GM21390 (cell line): ENCODE results near the gene PTER.

ENCODE experiments used
- ATAC-seq: cut with Tn5 transposase; IDR thresholded peaks from one replicate; pipeline ENCODE4 v1.9.1; 2021; ENCODE audit not compliant: unreplicated experiment

PTER gene

DNA sequence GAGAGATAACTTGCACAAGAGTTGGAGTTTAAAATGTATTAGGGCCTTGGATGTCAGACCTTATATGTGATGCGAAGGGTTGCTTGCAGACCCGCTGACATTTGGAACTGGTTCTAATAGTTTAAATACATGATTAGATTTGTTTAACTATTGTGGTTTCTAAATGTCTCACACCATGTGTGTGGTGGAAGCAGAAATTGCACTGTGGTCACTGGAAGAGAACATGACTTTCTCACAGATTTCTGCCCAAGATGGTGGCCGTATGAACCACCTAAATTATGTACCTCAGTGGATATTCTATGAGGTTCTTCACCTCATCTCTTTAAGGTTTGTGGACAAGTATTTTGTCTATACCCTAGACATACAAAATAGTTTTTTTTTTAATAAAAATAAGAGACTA lies 93.0 kb downstream of the PTER start:
- ATAC-seq = no peak

DNA sequence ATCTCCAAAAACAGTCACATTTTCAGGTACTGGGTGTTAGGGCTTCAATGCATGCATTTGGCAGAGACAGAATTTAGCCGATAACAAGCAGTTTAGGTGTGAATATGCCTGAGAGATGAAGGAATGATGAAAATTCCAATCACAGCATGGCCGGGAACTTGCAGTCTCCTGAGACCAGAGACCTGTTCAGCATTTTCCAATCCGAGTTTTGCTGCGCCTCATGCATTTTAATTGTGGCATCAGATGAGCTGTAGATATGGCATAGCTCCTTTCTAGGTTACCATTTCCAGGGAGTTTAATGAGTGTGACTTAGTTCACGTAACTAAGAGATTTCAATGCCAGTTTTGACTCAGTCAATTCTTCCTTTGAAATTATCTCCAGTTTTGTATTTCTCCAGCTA lies 99.3 kb downstream of the PTER start:
- no peak for ATAC-seq

- no peak for ATAC-seq
These were observed 107.3 kb downstream of the PTER start for GRCh38 chr10:16544099-16544498.

- ATAC-seq = no peak
These were observed 107.8 kb downstream of the PTER start for GRCh38 chr10:16544591-16544990.

DNA sequence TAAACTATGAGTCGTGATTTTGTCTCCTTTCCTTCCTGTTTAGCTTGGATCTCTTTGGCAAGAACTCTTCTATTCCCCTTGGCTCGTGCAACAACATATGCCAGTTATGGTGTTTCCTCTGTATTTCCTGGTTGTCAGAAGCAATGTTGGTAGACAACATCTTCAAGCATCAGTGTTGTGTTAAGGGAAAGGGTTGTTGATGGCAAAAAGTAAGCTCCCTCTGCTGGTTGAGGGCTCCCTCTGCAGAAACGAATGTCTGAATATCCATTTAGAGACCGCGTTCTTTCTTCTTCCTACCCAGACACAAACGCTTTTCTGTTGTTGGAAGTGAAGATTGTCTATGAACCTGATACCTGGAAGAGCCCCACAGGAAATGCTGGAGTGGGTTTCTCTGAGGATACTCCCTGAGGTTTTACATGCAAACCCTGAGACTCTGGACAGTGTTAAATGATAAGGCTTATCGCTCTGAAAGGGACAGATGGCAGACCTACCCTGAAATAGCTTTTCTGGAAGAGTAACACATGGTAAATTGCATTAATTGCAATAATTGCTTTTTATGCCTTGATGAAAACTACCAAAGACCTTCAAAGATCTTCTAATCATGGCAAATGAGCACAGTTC lies 108.4 kb downstream of the PTER start:
- ATAC-seq = no peak

- ATAC-seq = no peak
These were observed 111.2 kb downstream of the PTER start for GRCh38 chr10:16547973-16548372.

GRCh38 chr10:16559236-16559773 lies 122.5 kb downstream of the PTER start:
- no peak for ATAC-seq

DNA sequence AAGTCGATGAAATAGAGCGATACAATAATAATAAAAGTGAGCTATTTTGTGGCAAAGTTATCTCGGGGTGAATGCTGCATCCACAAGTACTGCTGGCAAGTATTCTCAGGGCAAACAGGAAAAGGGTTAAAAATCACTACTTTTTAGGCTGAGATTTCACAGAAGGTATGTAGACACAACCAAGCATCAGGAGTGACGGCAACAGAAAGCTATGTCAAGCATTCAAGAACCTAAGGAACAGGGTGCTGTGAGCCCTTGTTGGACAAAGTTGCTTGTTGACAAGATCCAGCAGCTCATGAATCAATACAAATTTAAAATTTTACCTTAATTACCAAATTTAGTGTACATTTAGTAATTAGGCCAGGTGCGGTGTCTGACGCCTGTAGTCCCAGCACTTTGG lies 126.1 kb downstream of the PTER start:
- ATAC-seq = no peak
